IMR-90 (cell line): ENCODE measurements around the gene AGK. TPM values are rescaled to one million over a fixed set of nuclear protein-coding genes. Genes with fewer than 3 reads are reported as not detected.

Experiments used
- ATAC-seq: fragments of 200-7000 bp; cut with Tn5 transposase; 2 replicates; pipeline ENCODE4 v1.9.1; 2020; ENCODE audit warnings: low read depth, mild to moderate bottlenecking, moderate library complexity
- BruUV-seq: library from RNA; stranded (reverse); fragments of 400-500 nt; replicated peaks from 2 replicates; lab custom pipeline; 2021; lab: Mats Ljungman, UMichigan
- CTCF ChIA-PET: fragments of 300-600 bp; formaldehyde crosslinking; extraction: SDS; loops from one replicate; lab custom pipeline; 2021; ENCODE audit warnings: antibody characterized with exemption; lab: Yijun Ruan, JAX
- POLR2A ChIA-PET: fragments of 300-600 bp; sonication (Branson Sonifier 250); formaldehyde crosslinking; loops from one replicate; lab custom pipeline; 2022; ENCODE audit warnings: antibody characterized with exemption; ENCODE audit not compliant: unreplicated experiment; lab: Charles Lee
- DNase-seq: peaks from one replicate; pipeline ENCODE4 v3.0.0; 2013
- H2AFZ ChIP-seq: replicated peaks from 2 replicates; pipeline ENCODE3; 2013; ENCODE audit warnings: low read length, mild to moderate bottlenecking; ENCODE audit not compliant: poor library complexity
- H2AK5ac ChIP-seq: 2 replicates; pipeline ENCODE4 v1.6.1; 2013; ENCODE audit warnings: low read depth, low read length, inconsistent platforms
- H2AK9ac ChIP-seq: replicated peaks from 2 replicates; pipeline ENCODE3; 2013; ENCODE audit warnings: mild to moderate bottlenecking, low read depth, low read length, moderate library complexity; ENCODE audit not compliant: poor library complexity
- H2BK120ac ChIP-seq: 2 replicates; pipeline ENCODE4 v1.6.1; 2013; ENCODE audit warnings: low read depth, low read length, inconsistent platforms
- H2BK15ac ChIP-seq: 3 replicates; pipeline ENCODE4 v1.6.1; 2013; ENCODE audit warnings: low read depth, low read length, inconsistent platforms
- H2BK20ac ChIP-seq: 2 replicates; pipeline ENCODE4 v1.6.1; 2013; ENCODE audit warnings: low read depth, mild to moderate bottlenecking, inconsistent platforms, low read length, moderate library complexity
- H2BK5ac ChIP-seq: 2 replicates; pipeline ENCODE4 v1.6.1; 2013; ENCODE audit warnings: mild to moderate bottlenecking, low read depth, low read length, inconsistent platforms; ENCODE audit not compliant: poor library complexity, severe bottlenecking
- H3K14ac ChIP-seq: replicated peaks from 2 replicates; pipeline ENCODE4 v1.6.1; 2013; ENCODE audit warnings: low read depth, low read length, inconsistent platforms
- H3K18ac ChIP-seq: 2 replicates; pipeline ENCODE4 v1.6.1; 2013; ENCODE audit warnings: low read depth, low read length, control low read depth
- H3K23ac ChIP-seq: 2 replicates; pipeline ENCODE4 v1.6.1; 2013; ENCODE audit warnings: low read depth, low read length, inconsistent platforms
- H3K27ac ChIP-seq: 2 replicates; pipeline ENCODE4 v1.5.1; 2013; ENCODE audit warnings: mild to moderate bottlenecking, control low read depth, low read length; ENCODE audit not compliant: insufficient read depth
- H3K27me3 ChIP-seq: 2 replicates; pipeline ENCODE4 v1.6.1; 2013; ENCODE audit warnings: low read length; ENCODE audit not compliant: control insufficient read depth, insufficient read depth
- H3K36me3 ChIP-seq: 2 replicates; pipeline ENCODE4 v1.6.1; 2013; ENCODE audit warnings: low read length, mixed read lengths; ENCODE audit not compliant: control insufficient read depth, insufficient read depth
- H3K4ac ChIP-seq: 2 replicates; pipeline ENCODE4 v1.6.1; 2013; ENCODE audit warnings: low read depth, low read length, inconsistent platforms
- H3K4me1 ChIP-seq: 2 replicates; pipeline ENCODE4 v1.6.1; 2013; ENCODE audit warnings: low read length, mixed read lengths; ENCODE audit not compliant: control insufficient read depth, insufficient read depth
- H3K4me2 ChIP-seq: 2 replicates; pipeline ENCODE4 v1.6.1; 2013; ENCODE audit warnings: low read depth, mild to moderate bottlenecking, control low read depth, low read length, moderate library complexity
- H3K4me3 ChIP-seq: 2 replicates; pipeline ENCODE4 v1.5.1; 2013; ENCODE audit warnings: low read depth, mild to moderate bottlenecking, control low read depth, low read length, moderate library complexity; ENCODE audit not compliant: insufficient read depth
- H3K56ac ChIP-seq: 2 replicates; pipeline ENCODE4 v1.6.1; 2013; ENCODE audit warnings: low read length, inconsistent platforms; ENCODE audit not compliant: insufficient read depth; ENCODE audit errors: extremely low read depth
- H3K79me1 ChIP-seq, 2 experiments: 2 replicates each; pipeline ENCODE4 v1.6.1; 2013; ENCODE audit warnings: low read length in 2 of 2, inconsistent platforms in 1 of 2, low read depth in 1 of 2
- H3K9ac ChIP-seq: 2 replicates; pipeline ENCODE4 v1.6.1; 2013; ENCODE audit warnings: low read depth, low read length, control low read depth
- H3K9me1 ChIP-seq: 2 replicates; pipeline ENCODE4 v1.6.1; 2013; ENCODE audit warnings: low read length, inconsistent platforms; ENCODE audit not compliant: insufficient read depth
- H3K9me3 ChIP-seq: 2 replicates; pipeline ENCODE4 v1.6.1; 2013; ENCODE audit warnings: low read length; ENCODE audit not compliant: control insufficient read depth, insufficient read depth
- H4K20me1 ChIP-seq: 2 replicates; pipeline ENCODE4 v1.6.1; 2013; ENCODE audit warnings: low read length, inconsistent platforms; ENCODE audit not compliant: insufficient read depth
- H4K5ac ChIP-seq: 2 replicates; pipeline ENCODE4 v1.6.1; 2013; ENCODE audit warnings: mild to moderate bottlenecking, low read depth, low read length, control low read depth
- H4K8ac ChIP-seq, 2 experiments: 2 replicates each; pipeline ENCODE4 v1.6.1; 2013; ENCODE audit warnings: low read depth in 2 of 2, low read length in 2 of 2, control low read depth in 1 of 2, inconsistent platforms in 1 of 2
- H4K91ac ChIP-seq: 2 replicates; pipeline ENCODE4 v1.6.1; 2013; ENCODE audit warnings: low read depth, low read length, inconsistent platforms; ENCODE audit not compliant: insufficient read depth
- BHLHE40 ChIP-seq: fragments of 150-350 bp; IDR thresholded peaks from 2 replicates; pipeline ENCODE4 v1.6.1; 2016; ENCODE audit warnings: mild to moderate bottlenecking, low read depth, low read length
- CEBPB ChIP-seq: IDR thresholded peaks from 2 replicates; pipeline ENCODE4 v1.6.1; 2012; ENCODE audit warnings: low read depth, low read length, improper control_type of control experiment
- CHD1 ChIP-seq: IDR thresholded peaks from 2 replicates; pipeline ENCODE4 v1.6.1; 2012; ENCODE audit warnings: low read depth, low read length, improper control_type of control experiment
- CTCF ChIP-seq: conservative IDR thresholded peaks from 2 replicates; pipeline ENCODE4 v1.5.1; 2012; ENCODE audit warnings: mild to moderate bottlenecking, low read depth, low read length, improper control_type of control experiment
- FOS ChIP-seq: fragments of 150-350 bp; IDR thresholded peaks from 2 replicates; pipeline ENCODE4 v1.6.1; 2016; ENCODE audit warnings: low read depth, low read length
- MAFK ChIP-seq: IDR thresholded peaks from 2 replicates; pipeline ENCODE4 v1.6.1; 2012; ENCODE audit warnings: low read depth, low read length, improper control_type of control experiment
- MAZ ChIP-seq: IDR thresholded peaks from 2 replicates; pipeline ENCODE4 v1.6.1; 2012; ENCODE audit warnings: low read depth, mild to moderate bottlenecking, low read length, improper control_type of control experiment, moderate library complexity, borderline replicate concordance
- MXI1 ChIP-seq: IDR thresholded peaks from 2 replicates; pipeline ENCODE4 v1.6.1; 2012; ENCODE audit warnings: low read depth, mild to moderate bottlenecking, low read length, moderate library complexity, borderline replicate concordance
- NFE2L2 ChIP-seq: fragments of 150-350 bp; IDR thresholded peaks from 2 replicates; pipeline ENCODE4 v1.6.1; 2016; ENCODE audit warnings: low read depth, mild to moderate bottlenecking, low read length
- POLR2A ChIP-seq: IDR thresholded peaks from 2 replicates; pipeline ENCODE4 v1.6.1; 2012; ENCODE audit warnings: mild to moderate bottlenecking, low read depth, low read length
- RAD21 ChIP-seq: IDR thresholded peaks from 2 replicates; pipeline ENCODE4 v1.6.1; 2012; ENCODE audit warnings: low read length, improper control_type of control experiment
- RCOR1 ChIP-seq: IDR thresholded peaks from 2 replicates; pipeline ENCODE4 v1.6.1; 2012; ENCODE audit warnings: mild to moderate bottlenecking, low read length, improper control_type of control experiment; ENCODE audit not compliant: insufficient replicate concordance
- RFX5 ChIP-seq: IDR thresholded peaks from 2 replicates; pipeline ENCODE4 v1.8.0; 2012; ENCODE audit warnings: low read depth, mild to moderate bottlenecking, low read length, moderate library complexity
- SMC3 ChIP-seq: fragments of 150-350 bp; IDR thresholded peaks from 2 replicates; pipeline ENCODE4 v1.6.1; 2016; ENCODE audit warnings: low read depth, mild to moderate bottlenecking, antibody characterized with exemption, low read length, moderate library complexity
- USF2 ChIP-seq: fragments of 150-350 bp; IDR thresholded peaks from 2 replicates; pipeline ENCODE4 v1.6.1; 2017; ENCODE audit warnings: mild to moderate bottlenecking, antibody characterized with exemption, low read length, low read depth
- WGBS, 2 experiments: methylation state at CpG; one replicate each; pipeline versions ENCODE4 v1.1.5 to v1.1.7; 2013; ENCODE audit warnings: missing lambda C conversion rate in 2 of 2; ENCODE audit not compliant: insufficient read length in 1 of 2; ENCODE audit errors: extremely low coverage in 2 of 2; 5-methylcytosine and 5-hydroxymethylcytosine counted together
- dilution Hi-C: fragments of 300-500 bp; cut with HindIII; formaldehyde crosslinking; loops from one replicate; pipeline ENCODE4 v1.14.3; 2018; ENCODE audit warnings: low sequenced_read_pairs; ENCODE audit not compliant: unreplicated experiment
- in situ Hi-C: fragments of 300-500 bp; cut with MboI; formaldehyde crosslinking; loops from 3 replicates; pipeline ENCODE4 v1.14.3; 2019; ENCODE audit warnings: low sequenced_read_pairs, inconsistent platforms, mixed read lengths
- intact Hi-C: fragments of 100-400 bp; cut with micrococcal nuclease; formaldehyde crosslinking; loops from 2 replicates; pipeline ENCODE4 v1.10.0; 2022
- polyA plus RNA-seq, 3 experiments: library from polyadenylated mRNA; depleted of rRNA; stranded (reverse); fragments of >200 nt; gene quantifications; 2 replicates each; pipeline ENCODE4 v1.2.3, GENCODE V29; 2012; ENCODE audit warnings: low replicate concordance in 1 of 3
- total RNA-seq: library from RNA; depleted of rRNA; stranded (reverse); fragments of >200 nt; gene quantifications from 2 replicates; pipeline ENCODE4 v1.2.3, GENCODE V29; 2012
- TF ChIP-seq, protein P1 (sequence below): fragments of 150-350 bp; IDR thresholded peaks from 2 replicates; pipeline ENCODE4 v1.6.1; 2016; ENCODE audit warnings: low read depth, mild to moderate bottlenecking, low read length, moderate library complexity, borderline replicate concordance

The AGK gene
- total and polyA plus RNA-seq, 2 of the 4 experiments (the other 2 are of a cell fraction) = 35.5 to 37.3 TPM

GRCh38 chr7:141515941-141516340, 35.3 kb upstream of the AGK start:
- H3K27ac ChIP-seq = no peak overlapping the region
- dilution Hi-C loops (no loop called here), intact Hi-C loops (no loop called here), in situ Hi-C loops (no loop called here)
- no peak overlapping the region for H3K18ac ChIP-seq
- DNase-seq (no peak), ATAC-seq (no peak)
- no CpG with 5 or more reads among the region's 4 CpGs for WGBS, 2 experiments
- no peak overlapping the region for H3K4me2 ChIP-seq
- no peak overlapping the region for H3K4ac ChIP-seq
- no peak overlapping the region for H3K9ac ChIP-seq
- no peak overlapping the region for H3K56ac ChIP-seq
- H4K8ac ChIP-seq = no peak overlapping the region
- no peak overlapping the region for H2BK5ac ChIP-seq
- no peaks in the 10 kb centered on the region for H3K4me1 ChIP-seq
- H3K23ac ChIP-seq = no peak overlapping the region
- H3K36me3 ChIP-seq = no peaks in the 10 kb centered on the region
- H3K4me3 ChIP-seq = no peak overlapping the region
- no peaks in the 10 kb centered on the region for H3K79me1 ChIP-seq
- POLR2A ChIA-PET = no interaction called here
- no peak overlapping the region for H2AK5ac ChIP-seq
- H4K20me1 ChIP-seq = no peaks in the 10 kb centered on the region
- peaks cover 14% of the 10 kb centered on the region for H3K27me3 ChIP-seq
- no peak overlapping the region for H2BK120ac ChIP-seq
- H2AFZ ChIP-seq = no peak overlapping the region
- no peak overlapping the region for H3K14ac ChIP-seq
- H2BK15ac ChIP-seq = no peak overlapping the region
- H3K9me3 ChIP-seq = no peaks in the 10 kb centered on the region
- no peak overlapping the region for H4K91ac ChIP-seq
- H2AK9ac ChIP-seq = no peak overlapping the region
- CTCF ChIA-PET = no interaction called here
- BruUV-seq = no TSS peak
- no peak for TF ChIP-seq NFE2L2
- TF ChIP-seq RFX5 = no peak
- TF ChIP-seq MXI1 = no peak
- no peak for TF ChIP-seq MAFK
- TF ChIP-seq SMC3 = no peak
- TF ChIP-seq BHLHE40 = no peak
- no peak for TF ChIP-seq RCOR1
- no peak for TF ChIP-seq CTCF
- TF ChIP-seq CHD1 = no peak
- no peak for TF ChIP-seq CEBPB
- TF ChIP-seq FOS = no peak
- TF ChIP-seq, protein P1, sequence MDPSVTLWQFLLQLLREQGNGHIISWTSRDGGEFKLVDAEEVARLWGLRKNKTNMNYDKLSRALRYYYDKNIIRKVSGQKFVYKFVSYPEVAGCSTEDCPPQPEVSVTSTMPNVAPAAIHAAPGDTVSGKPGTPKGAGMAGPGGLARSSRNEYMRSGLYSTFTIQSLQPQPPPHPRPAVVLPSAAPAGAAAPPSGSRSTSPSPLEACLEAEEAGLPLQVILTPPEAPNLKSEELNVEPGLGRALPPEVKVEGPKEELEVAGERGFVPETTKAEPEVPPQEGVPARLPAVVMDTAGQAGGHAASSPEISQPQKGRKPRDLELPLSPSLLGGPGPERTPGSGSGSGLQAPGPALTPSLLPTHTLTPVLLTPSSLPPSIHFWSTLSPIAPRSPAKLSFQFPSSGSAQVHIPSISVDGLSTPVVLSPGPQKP = no peak
- TF ChIP-seq RAD21 = no peak
- TF ChIP-seq USF2 = no peak
- TF ChIP-seq MAZ = no peak
- no peak for TF ChIP-seq POLR2A
- no peaks in the 10 kb centered on the region for H3K9me1 ChIP-seq
- no peak overlapping the region for H2BK20ac ChIP-seq
- no peak overlapping the region for H4K5ac ChIP-seq
